ENCODE data around the gene ADCY5. TPM values are rescaled to one million over a fixed set of nuclear protein-coding genes. Genes with fewer than 3 reads are reported as not detected.
A peak's percentile ranks its signal among the peaks of the same experiment; 100 is the strongest.

Gene ADCY5
- total RNA-seq, 2 donors from 2014 or later: 5.6 to 7.8 TPM

DNA sequence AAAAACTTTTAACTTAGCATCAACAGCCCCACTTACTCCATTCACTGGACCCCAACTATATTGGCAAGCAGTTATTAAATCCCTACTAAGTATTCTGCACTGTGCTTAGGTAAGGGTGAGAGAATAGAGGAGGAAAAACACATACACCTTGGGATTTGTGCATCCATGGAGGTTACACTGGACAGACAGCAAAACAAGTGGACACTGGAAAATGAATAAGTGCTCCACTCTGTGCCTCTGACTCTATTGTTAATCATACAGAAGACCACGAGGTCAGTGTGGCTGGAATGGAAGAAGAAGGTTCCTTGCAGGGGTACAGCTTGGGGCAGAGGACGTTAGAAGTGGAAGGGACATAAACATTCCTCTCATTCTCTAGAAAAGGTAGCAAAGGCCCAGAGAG is 3.2 kb downstream of the ADCY5 start:
- Histone ChIP-seq H3K27ac (no peak overlapping the region), H3K4me1 (peaks cover 6% of the 10 kb centered on the region), H3K36me3 (no peaks in the 10 kb centered on the region), H3K27me3 (peaks cover 24% of the 10 kb centered on the region), H3K4me3 (peak overlapping the region; percentile 27), H3K9ac (ENCODE audit: low read depth in 2 of 2, low read length in 2 of 2) (no peak overlapping the region), H3K9me3 (no peaks in the 10 kb centered on the region)
- TF ChIP-seq, protein P1, sequence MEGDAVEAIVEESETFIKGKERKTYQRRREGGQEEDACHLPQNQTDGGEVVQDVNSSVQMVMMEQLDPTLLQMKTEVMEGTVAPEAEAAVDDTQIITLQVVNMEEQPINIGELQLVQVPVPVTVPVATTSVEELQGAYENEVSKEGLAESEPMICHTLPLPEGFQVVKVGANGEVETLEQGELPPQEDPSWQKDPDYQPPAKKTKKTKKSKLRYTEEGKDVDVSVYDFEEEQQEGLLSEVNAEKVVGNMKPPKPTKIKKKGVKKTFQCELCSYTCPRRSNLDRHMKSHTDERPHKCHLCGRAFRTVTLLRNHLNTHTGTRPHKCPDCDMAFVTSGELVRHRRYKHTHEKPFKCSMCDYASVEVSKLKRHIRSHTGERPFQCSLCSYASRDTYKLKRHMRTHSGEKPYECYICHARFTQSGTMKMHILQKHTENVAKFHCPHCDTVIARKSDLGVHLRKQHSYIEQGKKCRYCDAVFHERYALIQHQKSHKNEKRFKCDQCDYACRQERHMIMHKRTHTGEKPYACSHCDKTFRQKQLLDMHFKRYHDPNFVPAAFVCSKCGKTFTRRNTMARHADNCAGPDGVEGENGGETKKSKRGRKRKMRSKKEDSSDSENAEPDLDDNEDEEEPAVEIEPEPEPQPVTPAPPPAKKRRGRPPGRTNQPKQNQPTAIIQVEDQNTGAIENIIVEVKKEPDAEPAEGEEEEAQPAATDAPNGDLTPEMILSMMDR (IDR thresholded peaks at IDR 0.05): no peak
- DNase-seq: no peak
- intact Hi-C loops (cut with DNase I): no loop called here

DNA sequence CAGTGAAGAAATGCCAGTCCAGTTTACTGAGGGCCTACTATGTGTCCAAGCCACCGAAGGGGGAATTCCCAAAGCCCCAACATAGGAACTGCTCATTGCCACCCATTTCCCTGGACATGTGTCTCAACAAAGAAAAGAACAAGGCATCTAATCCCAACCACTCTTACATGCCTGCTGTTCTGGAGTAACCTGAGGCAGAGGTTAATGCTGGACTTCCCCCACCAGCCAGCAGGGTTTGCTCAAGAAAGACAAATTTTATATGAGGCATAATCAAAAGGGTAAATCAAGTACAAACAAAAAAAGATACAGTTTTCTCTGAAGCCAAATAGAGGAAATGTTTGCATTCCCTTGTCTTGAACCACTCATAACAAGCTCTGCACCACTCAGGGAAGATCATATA is 4.1 kb downstream of the ADCY5 start:
- H3K27ac ChIP-seq: no peak overlapping the region
- DNase-seq: no peak
- H3K9ac ChIP-seq (ENCODE audit: low read depth in 2 of 2, low read length in 2 of 2): no peak overlapping the region
- H3K36me3 ChIP-seq: no peaks in the 10 kb centered on the region
- no peaks in the 10 kb centered on the region for H3K9me3 ChIP-seq
- peaks cover 6% of the 10 kb centered on the region for H3K4me1 ChIP-seq
- TF ChIP-seq, protein P1 (IDR thresholded peaks at IDR 0.05): no peak
- H3K4me3 ChIP-seq: no peak overlapping the region
- intact Hi-C loops (cut with DNase I): no loop called here
- peaks cover 15% of the 10 kb centered on the region for H3K27me3 ChIP-seq

DNA sequence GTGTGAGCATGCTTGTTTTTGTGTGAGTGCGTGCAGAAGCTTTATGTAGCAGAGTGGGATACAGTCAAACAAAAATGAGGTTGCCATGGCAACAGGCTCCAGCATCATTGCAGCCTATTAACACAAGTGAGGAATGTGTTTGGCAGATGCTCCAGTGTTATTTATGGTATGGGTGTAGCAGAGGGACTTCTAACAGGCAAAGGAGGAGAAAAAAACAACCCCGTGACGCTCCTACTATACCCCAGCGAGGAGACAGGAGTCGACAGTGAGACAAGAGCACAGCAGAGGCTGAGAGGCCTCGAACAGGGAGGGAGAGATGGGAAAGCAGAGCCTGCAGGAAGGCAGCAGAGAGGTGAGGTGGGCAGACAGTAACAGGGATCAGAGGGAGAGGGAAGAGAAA is 4.9 kb downstream of the ADCY5 start:
- TF ChIP-seq, protein P1 (IDR thresholded peaks at IDR 0.05): no peak
- Histone ChIP-seq H3K36me3 (no peaks in the 10 kb centered on the region), H3K9me3 (no peaks in the 10 kb centered on the region), H3K9ac (ENCODE audit: low read depth in 2 of 2, low read length in 2 of 2) (no peak overlapping the region), H3K4me1 (peaks cover 6% of the 10 kb centered on the region), H3K27me3 (peaks cover 10% of the 10 kb centered on the region), H3K27ac (no peak overlapping the region), H3K4me3 (no peak overlapping the region)
- intact Hi-C loops (cut with DNase I): no loop called here
- no peak for DNase-seq

DNA sequence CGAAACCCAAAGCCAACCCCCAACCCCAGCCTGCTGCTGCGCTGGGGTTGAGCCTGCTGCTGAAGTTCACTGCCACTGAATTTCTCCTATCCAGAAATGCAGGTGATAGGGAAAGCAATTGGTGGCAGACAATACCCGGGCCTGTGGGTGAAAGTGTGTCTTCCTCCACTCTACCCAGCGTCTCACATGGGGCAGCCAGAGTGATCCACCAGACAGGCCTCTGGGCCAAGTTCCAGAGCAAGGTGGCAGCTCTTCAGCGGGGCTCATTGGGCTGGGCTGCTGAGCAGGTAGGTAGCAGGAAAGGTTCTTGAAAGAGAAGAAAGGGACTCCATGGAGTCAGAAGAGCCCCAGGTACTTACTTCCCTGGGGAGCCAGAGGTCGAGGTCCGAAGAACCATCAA is 6.0 kb downstream of the ADCY5 start:
- Histone ChIP-seq H3K27me3 (no peaks in the 10 kb centered on the region), H3K9ac (ENCODE audit: low read depth in 2 of 2, low read length in 2 of 2) (no peak overlapping the region), H3K4me3 (no peak overlapping the region), H3K36me3 (no peaks in the 10 kb centered on the region), H3K4me1 (no peaks in the 10 kb centered on the region), H3K9me3 (no peaks in the 10 kb centered on the region), H3K27ac (no peak overlapping the region)
- intact Hi-C loops (cut with DNase I): no loop called here
- no peak for DNase-seq
- TF ChIP-seq, protein P1 (IDR thresholded peaks at IDR 0.05): no peak

DNA sequence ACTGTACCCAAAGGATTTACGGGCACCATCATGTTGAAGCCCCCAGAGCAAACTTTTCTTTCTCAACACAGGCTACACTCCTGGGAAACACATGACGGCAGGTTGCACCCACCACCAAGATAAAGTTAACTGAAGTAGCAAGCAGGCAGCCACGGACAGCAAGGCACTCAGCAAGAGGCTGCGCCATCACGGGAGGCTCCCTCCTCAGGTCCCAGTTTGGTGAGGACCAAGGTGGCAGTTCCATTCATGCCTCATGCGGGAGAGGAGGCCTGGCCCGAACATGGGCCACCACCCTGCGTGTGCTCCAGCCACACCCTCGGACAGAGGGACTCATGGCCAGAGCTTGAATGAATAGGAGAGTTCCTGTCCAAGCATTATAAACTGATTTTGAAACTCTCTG is 6.8 kb downstream of the ADCY5 start:
- Histone ChIP-seq H3K4me1 (no peaks in the 10 kb centered on the region), H3K9ac (ENCODE audit: low read depth in 2 of 2, low read length in 2 of 2) (no peak overlapping the region), H3K36me3 (no peaks in the 10 kb centered on the region), H3K4me3 (no peak overlapping the region), H3K27ac (no peak overlapping the region), H3K9me3 (no peaks in the 10 kb centered on the region), H3K27me3 (no peaks in the 10 kb centered on the region)
- TF ChIP-seq, protein P1 (IDR thresholded peaks at IDR 0.05): no peak
- intact Hi-C loops (cut with DNase I): no loop called here
- no peak for DNase-seq
